Neural progenitor cell (in vitro differentiated cells): ENCODE measurements around the gene VAV1. TPM values are rescaled to one million over a fixed set of nuclear protein-coding genes. Genes with fewer than 3 reads are reported as not detected.
A peak's percentile ranks its signal among the peaks of the same experiment; 100 is the strongest.

ENCODE experiments used
- DNase-seq: peaks from one replicate; pipeline ENCODE4 v3.0.0-alpha.2; 2016; ENCODE audit warnings: low spot score
- H2AFZ ChIP-seq: fragments of 200-600 bp; sonication (generic); replicated peaks from 2 replicates; pipeline ENCODE4 v1.6.1; 2016; ENCODE audit warnings: antibody characterized with exemption
- H3F3A ChIP-seq: fragments of 200-600 bp; sonication (generic); 2 replicates; pipeline ENCODE4 v1.6.1; 2016; ENCODE audit warnings: antibody characterized with exemption, low read depth
- H3K27ac ChIP-seq: fragments of 200-600 bp; sonication (generic); 2 replicates; pipeline ENCODE4 v1.5.1; 2016; ENCODE audit warnings: mild to moderate bottlenecking
- H3K27me3 ChIP-seq: fragments of 200-600 bp; sonication (generic); 2 replicates; pipeline ENCODE4 v1.6.1; 2016; ENCODE audit warnings: mild to moderate bottlenecking, moderate library complexity
- H3K36me3 ChIP-seq: fragments of 200-600 bp; sonication (generic); 2 replicates; pipeline ENCODE4 v1.5.1; 2016
- H3K4me1 ChIP-seq: fragments of 200-600 bp; sonication (generic); 2 replicates; pipeline ENCODE4 v1.6.1; 2016; ENCODE audit warnings: mixed run types
- H3K4me2 ChIP-seq: fragments of 200-600 bp; sonication (generic); 2 replicates; pipeline ENCODE4 v1.6.1; 2016
- H3K4me3 ChIP-seq: fragments of 200-600 bp; sonication (generic); 2 replicates; pipeline ENCODE4 v1.5.1; 2016
- H3K79me2 ChIP-seq: fragments of 200-600 bp; sonication (generic); 2 replicates; pipeline ENCODE4 v1.6.1; 2016; ENCODE audit warnings: low read depth
- H3K9ac ChIP-seq: fragments of 200-600 bp; sonication (generic); 2 replicates; pipeline ENCODE4 v1.6.1; 2016
- H3K9me3 ChIP-seq: fragments of 200-600 bp; sonication (generic); 2 replicates; pipeline ENCODE4 v1.5.1; 2016; ENCODE audit warnings: low read depth
- H4K20me1 ChIP-seq: fragments of 200-600 bp; sonication (generic); 2 replicates; pipeline ENCODE4 v1.6.1; 2016; ENCODE audit warnings: low read depth
- H3K27ac Mint-ChIP-seq: 3 replicates; pipeline ENCODE4 v1.8.0; 2021; ENCODE audit warnings: mixed read lengths
- H3K27me3 Mint-ChIP-seq: 2 replicates; pipeline ENCODE4 v1.8.0; 2022; ENCODE audit warnings: low read depth, mild to moderate bottlenecking, inconsistent platforms, moderate library complexity, mixed read lengths; ENCODE audit not compliant: insufficient read depth
- H3K36me3 Mint-ChIP-seq: 3 replicates; pipeline ENCODE4 v1.8.0; 2021; ENCODE audit warnings: mixed read lengths
- H3K4me1 Mint-ChIP-seq: 3 replicates; pipeline ENCODE4 v1.8.0; 2021; ENCODE audit warnings: mixed read lengths
- H3K4me3 Mint-ChIP-seq: 3 replicates; pipeline ENCODE4 v1.8.0; 2021; ENCODE audit warnings: mild to moderate bottlenecking, moderate library complexity, mixed read lengths
- H3K9me3 Mint-ChIP-seq: 3 replicates; pipeline ENCODE4 v1.8.0; 2020; ENCODE audit warnings: mixed read lengths
- EZH2 ChIP-seq: fragments of 200-600 bp; sonication (generic); IDR thresholded peaks from 2 replicates; pipeline ENCODE4 v1.6.1; 2017; ENCODE audit warnings: antibody characterized with exemption, mild to moderate bottlenecking, moderate library complexity
- EZH2phosphoT487 ChIP-seq: fragments of 200-600 bp; sonication (generic); IDR thresholded peaks from 2 replicates; pipeline ENCODE4 v1.6.1; 2017; ENCODE audit warnings: antibody characterized with exemption
- total RNA-seq: library from RNA; depleted of rRNA; stranded (reverse); fragments of >200 nt; gene quantifications from 2 replicates; pipeline ENCODE4 v1.2.3, GENCODE V29; 2015; ENCODE audit warnings: low replicate concordance
- TF ChIP-seq, protein P1 (sequence below): fragments of 200-600 bp; sonication (generic); IDR thresholded peaks from 2 replicates; pipeline ENCODE4 v1.5.1; 2017; ENCODE audit warnings: antibody characterized with exemption, mild to moderate bottlenecking

The VAV1 gene
- total RNA-seq, 1 donor from 2014 or later = not detected

DNA sequence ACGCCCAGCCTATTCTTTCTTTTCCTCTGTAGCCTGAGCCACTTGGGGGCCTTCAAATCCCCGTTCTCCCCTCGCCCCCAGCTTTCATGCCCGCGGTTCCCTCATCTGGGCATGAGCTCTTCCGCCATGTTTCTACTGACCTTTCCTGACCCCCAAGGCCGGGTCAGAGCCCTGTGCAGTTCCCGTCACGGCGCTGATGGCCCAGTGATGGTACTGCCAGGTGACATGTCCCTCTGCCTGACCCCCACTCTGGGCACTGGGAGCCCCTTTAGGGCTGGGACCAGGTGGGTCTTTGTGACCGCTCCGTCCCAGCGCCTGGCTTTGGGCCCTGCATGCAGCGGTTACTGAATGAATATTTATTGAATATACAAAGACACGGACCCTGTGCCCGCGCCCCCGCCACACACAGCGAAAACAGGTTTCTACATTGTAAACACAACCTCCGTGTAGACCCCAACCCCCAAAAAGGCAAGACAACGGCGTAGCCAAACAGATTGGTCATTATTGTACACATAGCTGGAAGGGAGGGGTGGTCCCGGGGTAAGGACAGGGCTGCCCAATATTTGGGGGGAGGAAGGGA is 42.8 kb upstream of the VAV1 start:
- no peak overlapping the region for H3K4me3 Mint-ChIP-seq
- H2AFZ ChIP-seq = no peak overlapping the region
- H3K4me3 ChIP-seq = no peak overlapping the region

GRCh38 chr19:6730153-6730804 is 42.2 kb upstream of the VAV1 start:
- Histone ChIP-seq H4K20me1 (no peaks in the 10 kb centered on the region), H3F3A (no peaks in the 10 kb centered on the region), H2AFZ (no peak overlapping the region), H3K79me2 (no peaks in the 10 kb centered on the region), H3K9me3 (no peaks in the 10 kb centered on the region), H3K27ac (no peak overlapping the region), H3K9ac (no peak overlapping the region), H3K4me1 (peaks cover 1% of the 10 kb centered on the region), H3K27me3 (no peaks in the 10 kb centered on the region), H3K4me3 (no peak overlapping the region), H3K36me3 (no peaks in the 10 kb centered on the region), H3K4me2 (no peak overlapping the region)
- Mint-ChIP-seq H3K36me3 (peaks cover 8% of the 10 kb centered on the region), H3K27ac (no peak overlapping the region), H3K4me3 (no peak overlapping the region), H3K9me3 (no peaks in the 10 kb centered on the region), H3K27me3 (peaks cover 8% of the 10 kb centered on the region), H3K4me1 (peaks cover 4% of the 10 kb centered on the region)
- TF ChIP-seq, protein P1, sequence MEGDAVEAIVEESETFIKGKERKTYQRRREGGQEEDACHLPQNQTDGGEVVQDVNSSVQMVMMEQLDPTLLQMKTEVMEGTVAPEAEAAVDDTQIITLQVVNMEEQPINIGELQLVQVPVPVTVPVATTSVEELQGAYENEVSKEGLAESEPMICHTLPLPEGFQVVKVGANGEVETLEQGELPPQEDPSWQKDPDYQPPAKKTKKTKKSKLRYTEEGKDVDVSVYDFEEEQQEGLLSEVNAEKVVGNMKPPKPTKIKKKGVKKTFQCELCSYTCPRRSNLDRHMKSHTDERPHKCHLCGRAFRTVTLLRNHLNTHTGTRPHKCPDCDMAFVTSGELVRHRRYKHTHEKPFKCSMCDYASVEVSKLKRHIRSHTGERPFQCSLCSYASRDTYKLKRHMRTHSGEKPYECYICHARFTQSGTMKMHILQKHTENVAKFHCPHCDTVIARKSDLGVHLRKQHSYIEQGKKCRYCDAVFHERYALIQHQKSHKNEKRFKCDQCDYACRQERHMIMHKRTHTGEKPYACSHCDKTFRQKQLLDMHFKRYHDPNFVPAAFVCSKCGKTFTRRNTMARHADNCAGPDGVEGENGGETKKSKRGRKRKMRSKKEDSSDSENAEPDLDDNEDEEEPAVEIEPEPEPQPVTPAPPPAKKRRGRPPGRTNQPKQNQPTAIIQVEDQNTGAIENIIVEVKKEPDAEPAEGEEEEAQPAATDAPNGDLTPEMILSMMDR = no peak
- TF ChIP-seq EZH2 (no peak), EZH2phosphoT487 (no peak)
- DNase-seq = peak; percentile 76

More for the DNA sequence above, 42.8 kb upstream of the VAV1 start:
- no peak for DNase-seq
- TF ChIP-seq, protein P1 = no peak
- H3K27me3 Mint-ChIP-seq = peaks cover 8% of the 10 kb centered on the region
- no peak overlapping the region for H3K27ac ChIP-seq
- no peak overlapping the region for H3K4me2 ChIP-seq
- no peak overlapping the region for H3K9ac ChIP-seq
- no peaks in the 10 kb centered on the region for H3F3A ChIP-seq
- H3K79me2 ChIP-seq = no peaks in the 10 kb centered on the region
- no peaks in the 10 kb centered on the region for H4K20me1 ChIP-seq
- no peaks in the 10 kb centered on the region for H3K36me3 ChIP-seq
- no peak overlapping the region for H3K27ac Mint-ChIP-seq
- H3K9me3 ChIP-seq = no peaks in the 10 kb centered on the region
- no peaks in the 10 kb centered on the region for H3K9me3 Mint-ChIP-seq
- H3K36me3 Mint-ChIP-seq = peaks cover 8% of the 10 kb centered on the region
- no peaks in the 10 kb centered on the region for H3K4me1 ChIP-seq
- H3K4me1 Mint-ChIP-seq = peaks cover 4% of the 10 kb centered on the region
- no peaks in the 10 kb centered on the region for H3K27me3 ChIP-seq

DNA sequence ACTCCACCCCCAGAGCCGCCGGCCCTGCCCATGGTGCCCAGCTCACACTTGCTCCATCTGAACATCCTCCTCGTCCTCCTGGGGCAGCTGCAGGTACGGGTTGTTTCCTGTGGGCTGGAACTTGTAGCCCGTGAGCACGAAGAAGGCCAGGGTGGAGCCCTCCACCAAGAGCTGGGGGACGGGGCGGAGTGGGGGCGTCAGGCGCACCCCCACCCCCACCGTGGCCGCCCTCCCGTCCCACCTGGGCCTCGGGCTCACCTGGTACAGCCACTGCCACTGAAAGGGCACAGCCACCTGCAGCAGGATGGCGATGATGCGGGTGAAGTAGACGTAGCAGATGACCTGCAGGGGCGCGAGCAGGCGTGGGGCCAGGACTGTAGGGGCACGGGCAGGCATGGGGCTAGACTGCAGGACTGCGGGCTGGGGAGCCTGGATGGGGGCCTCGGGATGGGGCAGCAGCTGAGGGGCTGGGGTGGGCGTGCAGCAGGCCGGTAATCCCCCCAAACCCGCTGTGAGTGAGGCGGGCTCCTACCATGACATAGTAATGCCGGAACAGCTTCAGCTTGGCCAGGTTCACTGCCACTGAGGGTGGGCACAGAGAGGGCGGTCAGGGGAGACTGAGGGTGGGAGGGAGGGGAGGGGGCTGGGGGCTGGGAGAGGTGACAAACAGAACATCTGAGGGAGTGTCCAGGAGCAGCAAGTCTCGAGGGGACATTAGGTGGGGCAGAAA is 41.4 kb upstream of the VAV1 start:
- Histone ChIP-seq H3K79me2 (peaks cover 5% of the 10 kb centered on the region), H3K27me3 (no peaks in the 10 kb centered on the region), H3K9me3 (no peaks in the 10 kb centered on the region), H3K36me3 (no peaks in the 10 kb centered on the region), H4K20me1 (no peaks in the 10 kb centered on the region), H3K9ac (no peak overlapping the region), H3F3A (no peaks in the 10 kb centered on the region), H3K4me3 (no peak overlapping the region), H2AFZ (no peak overlapping the region), H3K4me1 (peaks cover 9% of the 10 kb centered on the region), H3K4me2 (no peak overlapping the region), H3K27ac (no peak overlapping the region)
- Mint-ChIP-seq H3K9me3 (no peaks in the 10 kb centered on the region), H3K4me1 (peaks cover 4% of the 10 kb centered on the region), H3K27ac (no peak overlapping the region), H3K4me3 (no peak overlapping the region), H3K36me3 (peaks cover 8% of the 10 kb centered on the region), H3K27me3 (peaks cover 8% of the 10 kb centered on the region)
- DNase-seq = no peak
- TF ChIP-seq, protein P1 = no peak
- no peak for TF ChIP-seq EZH2phosphoT487
- TF ChIP-seq EZH2 = no peak
